Activated CD8-positive, alpha-beta memory T cell treated with anti-CD3 and anti-CD28 coated beads, Interleukin-2, amount 50 U/mL, for 1 hour (primary cell): ENCODE measurements around the gene PDE3A.

Experiments
- DNase-seq: peaks from one replicate; pipeline ENCODE4 v3.0.0-alpha.2; 2020; ENCODE audit errors: extremely low read depth

PDE3A gene

GRCh38 chr12:20711846-20712245 is 343.5 kb downstream of the PDE3A start:
- DNase-seq = no peak

DNA sequence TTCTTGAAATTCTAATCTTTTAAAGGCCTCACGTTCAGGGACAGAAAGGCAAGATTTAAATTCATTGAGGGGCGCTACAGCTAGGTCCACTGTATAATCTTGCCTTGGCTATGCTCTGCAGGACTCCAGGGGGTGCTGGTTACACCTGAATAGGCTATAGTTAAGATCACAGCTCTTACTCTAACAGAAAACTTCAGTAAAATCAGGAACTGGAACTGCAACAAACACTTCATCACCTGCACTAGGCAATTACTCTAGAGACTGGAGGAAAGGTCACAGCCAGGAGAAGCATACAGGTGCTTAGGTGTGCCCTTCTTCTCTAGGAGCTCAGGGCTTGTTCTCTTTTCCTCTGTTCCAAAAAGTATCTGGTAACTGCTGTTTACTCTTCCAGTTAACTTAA is 347.7 kb downstream of the PDE3A start:
- DNase-seq = no peak

DNA sequence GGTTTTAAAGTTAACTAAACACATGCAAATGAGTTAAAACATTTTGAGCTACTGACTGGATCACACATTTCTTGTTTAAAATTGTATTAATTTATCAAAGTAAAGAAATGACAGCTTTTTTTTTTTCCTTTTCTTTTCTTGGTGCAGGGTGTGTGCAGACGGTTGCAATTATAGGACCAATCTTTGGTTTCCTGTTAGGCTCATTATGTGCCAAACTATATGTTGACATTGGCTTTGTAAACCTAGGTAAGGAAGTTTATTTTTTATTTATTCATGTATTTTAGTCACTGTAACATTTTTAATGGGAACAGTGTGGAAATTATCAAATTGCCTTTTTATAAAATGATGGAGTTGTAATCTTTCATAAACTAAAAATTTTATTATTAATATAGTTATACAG is 348.6 kb downstream of the PDE3A start:
- DNase-seq = no peak

GRCh38 chr12:20718294-20718693 is 350.0 kb downstream of the PDE3A start:
- no peak for DNase-seq

DNA sequence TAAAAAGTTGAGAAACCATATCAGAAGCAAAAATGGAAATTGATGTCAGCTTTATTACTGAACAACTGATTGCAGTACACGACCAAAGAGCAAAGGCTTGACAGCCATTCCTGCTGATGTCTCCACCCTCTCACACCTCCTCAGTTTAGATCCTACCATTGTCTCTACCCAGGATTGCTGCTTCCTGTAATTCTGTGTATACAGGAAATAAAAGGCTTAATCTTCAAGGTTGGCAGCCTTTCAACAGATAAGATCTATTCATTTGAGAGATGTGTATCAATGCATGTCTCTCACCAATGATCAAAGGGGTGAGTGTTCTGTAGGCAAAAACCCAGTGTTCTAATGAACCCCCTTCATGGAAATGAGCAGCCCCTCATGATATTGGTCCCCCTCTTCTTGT is 353.8 kb downstream of the PDE3A start:
- no peak for DNase-seq

GRCh38 chr12:20731274-20731673 is 362.9 kb downstream of the PDE3A start:
- DNase-seq = no peak
